ENCODE results near the gene RFPL1. TPM values are rescaled to one million over a fixed set of nuclear protein-coding genes. Genes with fewer than 3 reads are reported as not detected.

The RFPL1 gene
- total and polyA plus RNA-seq, 2 of the 13 experiments (the other 11 are each of a cell fraction or from before 2014, with no cell fraction given) = not detected

- H3K79me2 ChIP-seq (ENCODE audit: insufficient read depth, low read length) = no peaks in the 10 kb centered on the region
- no peak within 1 kb of the TSS for H3K4me3 ChIP-seq (replicated peaks in 1 of 3; ENCODE audit: insufficient read depth in 1 of 3, low read depth in 2 of 3, low read length in 3 of 3)
- ChIA-PET POLR2A (no interaction called here), CTCF (ENCODE audit: low intra/inter-chr PET ratio, low total read pairs) (interaction anchor here (0.6 kb wide), 1 partner anchor 35 kb away, joined by 3 read pairs; no protein-coding TSS in a partner anchor)
- H3K27ac ChIP-seq (ENCODE audit: extremely low read length, insufficient read depth, low read length) = no peak within 1 kb of the TSS
- intact Hi-C loops (cut with micrococcal nuclease; ENCODE audit: unreplicated experiment) = no loop called here
- H3K4me2 ChIP-seq (ENCODE audit: low read depth, low read length) = no peak within 1 kb of the TSS
- H3K36me3 ChIP-seq (replicated peaks in 1 of 2; ENCODE audit: control insufficient read depth in 1 of 2, insufficient read depth in 2 of 2, low read length in 2 of 2) = no peaks in the 10 kb centered on the region
- WGBS (ENCODE audit: low lambda C conversion rate) = 38% methylated on average over 35 of the region's 48 CpGs
- ATAC-seq (no peak), DNase-seq (ENCODE audit: low spot score) (no peak), FAIRE-seq (no peak)
- no TSS peak for BruUV-seq (replicated peaks)
- H3K9ac ChIP-seq (ENCODE audit: insufficient read depth, low read depth, low read length) = no peak within 1 kb of the TSS
- H3K4me1 ChIP-seq (ENCODE audit: insufficient read depth, low read length) = peaks cover 13% of the 10 kb centered on the region; the same call in 1 of the 2 replicates
- H2AFZ ChIP-seq (ENCODE audit: low read length) = no peak within 1 kb of the TSS
- H3K9me3 ChIP-seq (ENCODE audit: low read length) = no peaks in the 10 kb centered on the region
- H3K27me3 ChIP-seq (ENCODE audit: control insufficient read depth in 1 of 2, insufficient read depth in 2 of 2, low read length in 2 of 2) = peaks cover 10 to 46% of the 10 kb centered on the region in 2 experiments
- in situ Hi-C loops (cut with HindIII; ENCODE audit: extremely low pct_ligation_motif_present, low pct_unique_long_range_greater_than_20kb) = no loop called here
- peaks cover 7% of the 10 kb centered on the region; the same call in 1 of the 2 replicates for H4K20me1 ChIP-seq (ENCODE audit: insufficient read depth, low read length)
- TF ChIP-seq, protein P1, sequence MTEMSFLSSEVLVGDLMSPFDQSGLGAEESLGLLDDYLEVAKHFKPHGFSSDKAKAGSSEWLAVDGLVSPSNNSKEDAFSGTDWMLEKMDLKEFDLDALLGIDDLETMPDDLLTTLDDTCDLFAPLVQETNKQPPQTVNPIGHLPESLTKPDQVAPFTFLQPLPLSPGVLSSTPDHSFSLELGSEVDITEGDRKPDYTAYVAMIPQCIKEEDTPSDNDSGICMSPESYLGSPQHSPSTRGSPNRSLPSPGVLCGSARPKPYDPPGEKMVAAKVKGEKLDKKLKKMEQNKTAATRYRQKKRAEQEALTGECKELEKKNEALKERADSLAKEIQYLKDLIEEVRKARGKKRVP (CRISPR knock-in tag; IDR thresholded peaks at IDR 0.05) = no peak
- TF ChIP-seq, protein P2, sequence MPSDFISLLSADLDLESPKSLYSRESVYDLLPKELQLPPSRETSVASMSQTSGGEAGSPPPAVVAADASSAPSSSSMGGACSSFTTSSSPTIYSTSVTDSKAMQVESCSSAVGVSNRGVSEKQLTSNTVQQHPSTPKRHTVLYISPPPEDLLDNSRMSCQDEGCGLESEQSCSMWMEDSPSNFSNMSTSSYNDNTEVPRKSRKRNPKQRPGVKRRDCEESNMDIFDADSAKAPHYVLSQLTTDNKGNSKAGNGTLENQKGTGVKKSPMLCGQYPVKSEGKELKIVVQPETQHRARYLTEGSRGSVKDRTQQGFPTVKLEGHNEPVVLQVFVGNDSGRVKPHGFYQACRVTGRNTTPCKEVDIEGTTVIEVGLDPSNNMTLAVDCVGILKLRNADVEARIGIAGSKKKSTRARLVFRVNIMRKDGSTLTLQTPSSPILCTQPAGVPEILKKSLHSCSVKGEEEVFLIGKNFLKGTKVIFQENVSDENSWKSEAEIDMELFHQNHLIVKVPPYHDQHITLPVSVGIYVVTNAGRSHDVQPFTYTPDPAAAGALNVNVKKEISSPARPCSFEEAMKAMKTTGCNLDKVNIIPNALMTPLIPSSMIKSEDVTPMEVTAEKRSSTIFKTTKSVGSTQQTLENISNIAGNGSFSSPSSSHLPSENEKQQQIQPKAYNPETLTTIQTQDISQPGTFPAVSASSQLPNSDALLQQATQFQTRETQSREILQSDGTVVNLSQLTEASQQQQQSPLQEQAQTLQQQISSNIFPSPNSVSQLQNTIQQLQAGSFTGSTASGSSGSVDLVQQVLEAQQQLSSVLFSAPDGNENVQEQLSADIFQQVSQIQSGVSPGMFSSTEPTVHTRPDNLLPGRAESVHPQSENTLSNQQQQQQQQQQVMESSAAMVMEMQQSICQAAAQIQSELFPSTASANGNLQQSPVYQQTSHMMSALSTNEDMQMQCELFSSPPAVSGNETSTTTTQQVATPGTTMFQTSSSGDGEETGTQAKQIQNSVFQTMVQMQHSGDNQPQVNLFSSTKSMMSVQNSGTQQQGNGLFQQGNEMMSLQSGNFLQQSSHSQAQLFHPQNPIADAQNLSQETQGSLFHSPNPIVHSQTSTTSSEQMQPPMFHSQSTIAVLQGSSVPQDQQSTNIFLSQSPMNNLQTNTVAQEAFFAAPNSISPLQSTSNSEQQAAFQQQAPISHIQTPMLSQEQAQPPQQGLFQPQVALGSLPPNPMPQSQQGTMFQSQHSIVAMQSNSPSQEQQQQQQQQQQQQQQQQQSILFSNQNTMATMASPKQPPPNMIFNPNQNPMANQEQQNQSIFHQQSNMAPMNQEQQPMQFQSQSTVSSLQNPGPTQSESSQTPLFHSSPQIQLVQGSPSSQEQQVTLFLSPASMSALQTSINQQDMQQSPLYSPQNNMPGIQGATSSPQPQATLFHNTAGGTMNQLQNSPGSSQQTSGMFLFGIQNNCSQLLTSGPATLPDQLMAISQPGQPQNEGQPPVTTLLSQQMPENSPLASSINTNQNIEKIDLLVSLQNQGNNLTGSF (CRISPR knock-in tag; IDR thresholded peaks at IDR 0.05) = no peak
- no peak for TF ChIP-seq ZNF878 (CRISPR knock-in tag; IDR thresholded peaks at IDR 0.05)
- no peak for TF ChIP-seq ZNF414 (CRISPR knock-in tag; IDR thresholded peaks at IDR 0.05)
- no peak for TF ChIP-seq SETDB1 (CRISPR knock-in tag; IDR thresholded peaks at IDR 0.05; ENCODE audit: borderline replicate concordance)
- TF ChIP-seq GZF1 (CRISPR knock-in tag; IDR thresholded peaks at IDR 0.05) = no peak
- TF ChIP-seq, protein P3, sequence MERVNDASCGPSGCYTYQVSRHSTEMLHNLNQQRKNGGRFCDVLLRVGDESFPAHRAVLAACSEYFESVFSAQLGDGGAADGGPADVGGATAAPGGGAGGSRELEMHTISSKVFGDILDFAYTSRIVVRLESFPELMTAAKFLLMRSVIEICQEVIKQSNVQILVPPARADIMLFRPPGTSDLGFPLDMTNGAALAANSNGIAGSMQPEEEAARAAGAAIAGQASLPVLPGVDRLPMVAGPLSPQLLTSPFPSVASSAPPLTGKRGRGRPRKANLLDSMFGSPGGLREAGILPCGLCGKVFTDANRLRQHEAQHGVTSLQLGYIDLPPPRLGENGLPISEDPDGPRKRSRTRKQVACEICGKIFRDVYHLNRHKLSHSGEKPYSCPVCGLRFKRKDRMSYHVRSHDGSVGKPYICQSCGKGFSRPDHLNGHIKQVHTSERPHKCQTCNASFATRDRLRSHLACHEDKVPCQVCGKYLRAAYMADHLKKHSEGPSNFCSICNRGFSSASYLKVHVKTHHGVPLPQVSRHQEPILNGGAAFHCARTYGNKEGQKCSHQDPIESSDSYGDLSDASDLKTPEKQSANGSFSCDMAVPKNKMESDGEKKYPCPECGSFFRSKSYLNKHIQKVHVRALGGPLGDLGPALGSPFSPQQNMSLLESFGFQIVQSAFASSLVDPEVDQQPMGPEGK (CRISPR knock-in tag; IDR thresholded peaks at IDR 0.05) = no peak
- no peak for TF ChIP-seq MAZ (IDR thresholded peaks at IDR 0.05; ENCODE audit: borderline replicate concordance, low read depth, low read length)
- TF ChIP-seq MAZ (CRISPR knock-in tag; IDR thresholded peaks at IDR 0.05; ENCODE audit: low read depth) = no peak
- no peak for TF ChIP-seq ATAD3A (CRISPR knock-in tag; IDR thresholded peaks at IDR 0.05)
- TF ChIP-seq SAFB2 (CRISPR knock-in tag; IDR thresholded peaks at IDR 0.05; ENCODE audit: borderline replicate concordance, low read depth) = no peak
- TF ChIP-seq ZNF282 (IDR thresholded peaks at IDR 0.05; ENCODE audit: partially characterized antibody) = no peak
- no peak for TF ChIP-seq PRMT3 (CRISPR knock-in tag; IDR thresholded peaks at IDR 0.05; ENCODE audit: borderline replicate concordance, low read depth)
- TF ChIP-seq KDM5A (IDR thresholded peaks at IDR 0.05; ENCODE audit: borderline replicate concordance, low read length) = no peak
- TF ChIP-seq RFXANK (CRISPR knock-in tag; IDR thresholded peaks at IDR 0.05) = no peak
These were observed 41.3 kb downstream of the RFPL1 start, which contains the start of gene NEFH for GRCh38 chr22:29479417-29480261. Gene NEFH (plus strand): TSS chr22:29480218. CDS start chr22:29480263, 45 bp downstream.
